ENCODE measurements around the gene WDR74.
A peak's percentile ranks its signal among the peaks of the same experiment; 100 is the strongest.

Gene WDR74

GRCh38 chr11:62805076-62805892, 34.1 kb downstream of the WDR74 start, which contains the start of gene NXF1:
Gene NXF1, minus strand, starts transcription at chr11:62805440. Its CDS starts 84 bp downstream, at chr11:62805356.
- H3K36me3 Mint-ChIP-seq (ENCODE audit: low read depth) = peaks cover 57% of the 10 kb centered on the region
- H3K4me3 Mint-ChIP-seq = peak within 1 kb of the TSS; percentile 100
- H3K4me1 Mint-ChIP-seq (ENCODE audit: low read depth) = peaks cover 49% of the 10 kb centered on the region
- no peaks in the 10 kb centered on the region for H3K9me3 Mint-ChIP-seq
- peak within 1 kb of the TSS; percentile 99 for H3K27ac Mint-ChIP-seq
- no peaks in the 10 kb centered on the region for H3K27me3 Mint-ChIP-seq
- DNase-seq = peak; percentile 98

- no peaks in the 10 kb centered on the region for H3K27me3 Mint-ChIP-seq
- no peak for DNase-seq
- H3K9me3 Mint-ChIP-seq = no peaks in the 10 kb centered on the region
- H3K36me3 Mint-ChIP-seq (ENCODE audit: low read depth) = peaks cover 65% of the 10 kb centered on the region
- H3K4me3 Mint-ChIP-seq = peak overlapping the region; percentile 100
- peaks cover 51% of the 10 kb centered on the region for H3K4me1 Mint-ChIP-seq (ENCODE audit: low read depth)
- H3K27ac Mint-ChIP-seq = peak overlapping the region; percentile 99
Measured at GRCh38 chr11:62804310-62805075, 34.9 kb downstream of the WDR74 start.

- no peaks in the 10 kb centered on the region for H3K9me3 Mint-ChIP-seq
- H3K36me3 Mint-ChIP-seq (ENCODE audit: low read depth) = peaks cover 95% of the 10 kb centered on the region
- H3K4me3 Mint-ChIP-seq = no peak overlapping the region
- H3K27me3 Mint-ChIP-seq = no peaks in the 10 kb centered on the region
- DNase-seq = no peak
- H3K27ac Mint-ChIP-seq = peak overlapping the region; percentile 83
- peaks cover 39% of the 10 kb centered on the region for H3K4me1 Mint-ChIP-seq (ENCODE audit: low read depth)
Measured at GRCh38 chr11:62801071-62801470, 38.3 kb downstream of the WDR74 start.

- Mint-ChIP-seq H3K4me3 (no peak overlapping the region), H3K36me3 (ENCODE audit: low read depth) (peaks cover 98% of the 10 kb centered on the region), H3K9me3 (no peaks in the 10 kb centered on the region)
Measured at GRCh38 chr11:62799486-62799885, 39.9 kb downstream of the WDR74 start.

GRCh38 chr11:62796281-62796680, 43.1 kb downstream of the WDR74 start:
- Mint-ChIP-seq H3K36me3 (ENCODE audit: low read depth) (peaks cover 96% of the 10 kb centered on the region), H3K4me1 (ENCODE audit: low read depth) (peaks cover 20% of the 10 kb centered on the region), H3K27me3 (no peaks in the 10 kb centered on the region), H3K9me3 (no peaks in the 10 kb centered on the region), H3K4me3 (no peak overlapping the region), H3K27ac (peak overlapping the region; percentile 80)
- DNase-seq = no peak

More at GRCh38 chr11:62799486-62799885, 39.9 kb downstream of the WDR74 start:
- Mint-ChIP-seq H3K4me1 (ENCODE audit: low read depth) (peaks cover 33% of the 10 kb centered on the region), H3K27ac (peak overlapping the region; percentile 78), H3K27me3 (no peaks in the 10 kb centered on the region)
- no peak for DNase-seq

GRCh38 chr11:62794201-62794775, 45.1 kb downstream of the WDR74 start:
- Mint-ChIP-seq H3K27me3 (no peaks in the 10 kb centered on the region), H3K9me3 (no peaks in the 10 kb centered on the region), H3K4me1 (ENCODE audit: low read depth) (peaks cover 30% of the 10 kb centered on the region), H3K4me3 (no peak overlapping the region), H3K27ac (peak overlapping the region; percentile 80), H3K36me3 (ENCODE audit: low read depth) (peaks cover 97% of the 10 kb centered on the region)
- DNase-seq = no peak

- Mint-ChIP-seq H3K27ac (peak overlapping the region; percentile 96), H3K9me3 (no peaks in the 10 kb centered on the region), H3K27me3 (no peaks in the 10 kb centered on the region), H3K4me3 (peak overlapping the region; percentile 91), H3K4me1 (ENCODE audit: low read depth) (peaks cover 44% of the 10 kb centered on the region), H3K36me3 (ENCODE audit: low read depth) (peaks cover 95% of the 10 kb centered on the region)
- no peak for DNase-seq
Measured at GRCh38 chr11:62792202-62792575, 47.2 kb downstream of the WDR74 start.

- peak; percentile 94 for DNase-seq
- Mint-ChIP-seq H3K27me3 (no peaks in the 10 kb centered on the region), H3K36me3 (ENCODE audit: low read depth) (peaks cover 93% of the 10 kb centered on the region), H3K27ac (peak within 1 kb of the TSS; percentile 96), H3K4me1 (ENCODE audit: low read depth) (peaks cover 44% of the 10 kb centered on the region), H3K4me3 (peak within 1 kb of the TSS; percentile 91), H3K9me3 (no peaks in the 10 kb centered on the region)
Measured at GRCh38 chr11:62791501-62792201, 47.7 kb downstream of the WDR74 start, which contains the start of gene TMEM223. Gene TMEM223, minus strand, starts transcription at chr11:62792006. Its CDS starts 12 bp downstream, at chr11:62791994.

- H3K27ac Mint-ChIP-seq = peak overlapping the region; percentile 96
- no peaks in the 10 kb centered on the region for H3K27me3 Mint-ChIP-seq
- H3K4me3 Mint-ChIP-seq = peak overlapping the region; percentile 91
- H3K36me3 Mint-ChIP-seq (ENCODE audit: low read depth) = peaks cover 89% of the 10 kb centered on the region
- DNase-seq = no peak
- H3K4me1 Mint-ChIP-seq (ENCODE audit: low read depth) = peaks cover 54% of the 10 kb centered on the region
- H3K9me3 Mint-ChIP-seq = no peaks in the 10 kb centered on the region
Measured at GRCh38 chr11:62789576-62789975, 49.8 kb downstream of the WDR74 start.

- Mint-ChIP-seq H3K4me3 (peak overlapping the region; percentile 91), H3K4me1 (ENCODE audit: low read depth) (peaks cover 51% of the 10 kb centered on the region)
Measured at GRCh38 chr11:62788991-62789390, 50.4 kb downstream of the WDR74 start.

GRCh38 chr11:62787005-62787759, 52.2 kb downstream of the WDR74 start, which contains the start of gene TMEM179B:
Gene TMEM179B, plus strand, starts transcription at chr11:62787402. Its CDS starts 30 bp downstream, at chr11:62787432.
- no peaks in the 10 kb centered on the region for H3K9me3 Mint-ChIP-seq
- peak within 1 kb of the TSS; percentile 91 for H3K4me3 Mint-ChIP-seq
- H3K27me3 Mint-ChIP-seq = no peaks in the 10 kb centered on the region
- peaks cover 89% of the 10 kb centered on the region for H3K36me3 Mint-ChIP-seq (ENCODE audit: low read depth)
- peak within 1 kb of the TSS; percentile 96 for H3K27ac Mint-ChIP-seq
- H3K4me1 Mint-ChIP-seq (ENCODE audit: low read depth) = peaks cover 44% of the 10 kb centered on the region
- peak; percentile 97 for DNase-seq

More at GRCh38 chr11:62788991-62789390, 50.4 kb downstream of the WDR74 start:
- Mint-ChIP-seq H3K9me3 (no peaks in the 10 kb centered on the region), H3K27me3 (no peaks in the 10 kb centered on the region), H3K36me3 (ENCODE audit: low read depth) (peaks cover 86% of the 10 kb centered on the region), H3K27ac (peak overlapping the region; percentile 96)
- DNase-seq = no peak

- Mint-ChIP-seq H3K4me1 (ENCODE audit: low read depth) (peaks cover 41% of the 10 kb centered on the region), H3K9me3 (no peaks in the 10 kb centered on the region), H3K4me3 (peak overlapping the region; percentile 86), H3K27ac (peak overlapping the region; percentile 95), H3K27me3 (no peaks in the 10 kb centered on the region), H3K36me3 (ENCODE audit: low read depth) (peaks cover 89% of the 10 kb centered on the region)
- DNase-seq = peak; percentile 89
Measured at GRCh38 chr11:62786318-62787004, 52.9 kb downstream of the WDR74 start.

All from activated T-cell treated with anti-CD3 and anti-CD28 coated beads, Interleukin-2, amount 50 U/mL, for 24 hours (primary cell).